Measurements from ENCODE around the gene NTM.

DNA sequence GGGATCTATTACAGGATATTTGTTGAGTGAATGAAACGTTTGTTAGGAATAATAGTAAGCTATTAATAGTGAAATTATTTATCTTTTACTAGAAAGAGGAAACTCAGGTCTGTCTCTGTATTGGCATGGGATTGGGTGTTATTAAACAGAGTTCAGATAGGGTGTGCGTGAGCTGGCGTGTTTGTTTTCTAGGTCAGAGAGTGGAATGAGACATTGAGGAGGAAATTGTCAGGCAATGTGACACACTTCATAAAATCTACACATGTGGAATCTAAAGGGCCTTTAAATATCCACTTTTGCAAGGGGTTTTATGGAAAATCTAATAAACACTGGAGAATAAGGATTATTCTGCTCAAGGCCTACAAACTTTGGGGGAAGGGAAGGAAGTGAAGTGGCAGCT lies 552.9 kb downstream of the NTM start:
- TF ChIP-seq, protein P1, sequence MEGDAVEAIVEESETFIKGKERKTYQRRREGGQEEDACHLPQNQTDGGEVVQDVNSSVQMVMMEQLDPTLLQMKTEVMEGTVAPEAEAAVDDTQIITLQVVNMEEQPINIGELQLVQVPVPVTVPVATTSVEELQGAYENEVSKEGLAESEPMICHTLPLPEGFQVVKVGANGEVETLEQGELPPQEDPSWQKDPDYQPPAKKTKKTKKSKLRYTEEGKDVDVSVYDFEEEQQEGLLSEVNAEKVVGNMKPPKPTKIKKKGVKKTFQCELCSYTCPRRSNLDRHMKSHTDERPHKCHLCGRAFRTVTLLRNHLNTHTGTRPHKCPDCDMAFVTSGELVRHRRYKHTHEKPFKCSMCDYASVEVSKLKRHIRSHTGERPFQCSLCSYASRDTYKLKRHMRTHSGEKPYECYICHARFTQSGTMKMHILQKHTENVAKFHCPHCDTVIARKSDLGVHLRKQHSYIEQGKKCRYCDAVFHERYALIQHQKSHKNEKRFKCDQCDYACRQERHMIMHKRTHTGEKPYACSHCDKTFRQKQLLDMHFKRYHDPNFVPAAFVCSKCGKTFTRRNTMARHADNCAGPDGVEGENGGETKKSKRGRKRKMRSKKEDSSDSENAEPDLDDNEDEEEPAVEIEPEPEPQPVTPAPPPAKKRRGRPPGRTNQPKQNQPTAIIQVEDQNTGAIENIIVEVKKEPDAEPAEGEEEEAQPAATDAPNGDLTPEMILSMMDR (optimal IDR thresholded peaks at IDR 0.05 in 1 of 3, IDR thresholded peaks at IDR 0.05 in 1 of 3, conservative IDR thresholded peaks at IDR 0.05 in 1 of 3; ENCODE audit: extremely low read depth in 1 of 3, insufficient read depth in 2 of 3, low read length in 3 of 3) = no peak
- TF ChIP-seq EZH2 (IDR thresholded peaks at IDR 0.05; ENCODE audit: low read length) = no peak
